MM.1S (cell line): Measurements from ENCODE around the gene ARFGEF2.

ENCODE experiments used
- DNase-seq: peaks from one replicate; pipeline ENCODE4 v3.0.0-alpha.2; 2015
- H2AFZ ChIP-seq: fragments of 300-600 bp; sonication (generic); 2 replicates; pipeline ENCODE4 v1.6.0; 2016; ENCODE audit warnings: antibody characterized with exemption, low read length
- H3F3A ChIP-seq: fragments of 300-600 bp; sonication (generic); 2 replicates; pipeline ENCODE4 v1.6.1; 2016; ENCODE audit warnings: mild to moderate bottlenecking, antibody characterized with exemption, low read length, moderate library complexity, mixed read lengths; ENCODE audit not compliant: insufficient read depth
- H3K27ac ChIP-seq: fragments of 300-600 bp; sonication (generic); 2 replicates; pipeline ENCODE4 v1.5.1; 2016; ENCODE audit warnings: mild to moderate bottlenecking, low read length
- H3K27me3 ChIP-seq: fragments of 300-600 bp; sonication (generic); replicated peaks from 2 replicates; pipeline ENCODE4 v1.6.0; 2016; ENCODE audit warnings: low read length; ENCODE audit not compliant: insufficient read depth
- H3K36me3 ChIP-seq: fragments of 300-600 bp; sonication (generic); replicated peaks from 2 replicates; pipeline ENCODE4 v1.6.1; 2016; ENCODE audit warnings: mild to moderate bottlenecking, low read length, mixed read lengths; ENCODE audit not compliant: insufficient read depth
- H3K4me1 ChIP-seq: fragments of 300-600 bp; sonication (generic); 2 replicates; pipeline ENCODE4 v1.6.1; 2016; ENCODE audit warnings: low read length, mixed read lengths
- H3K4me2 ChIP-seq: fragments of 300-600 bp; sonication (generic); 2 replicates; pipeline ENCODE4 v1.6.0; 2016; ENCODE audit warnings: low read depth, low read length
- H3K4me3 ChIP-seq: fragments of 300-600 bp; sonication (generic); 2 replicates; pipeline ENCODE4 v1.5.1; 2016; ENCODE audit warnings: low read length, mixed read lengths
- H3K79me2 ChIP-seq: fragments of 300-600 bp; sonication (generic); 2 replicates; pipeline ENCODE4 v1.6.1; 2016; ENCODE audit warnings: mixed run types, low read length, mixed read lengths
- H3K9ac ChIP-seq: fragments of 300-600 bp; sonication (generic); 2 replicates; pipeline ENCODE4 v1.6.1; 2016; ENCODE audit warnings: low read length, mixed read lengths
- H3K9me2 ChIP-seq: fragments of 300-600 bp; sonication (generic); replicated peaks from 2 replicates; pipeline ENCODE4 v1.6.1; 2016; ENCODE audit warnings: mild to moderate bottlenecking, low read length, mixed read lengths; ENCODE audit not compliant: insufficient read depth
- H3K9me3 ChIP-seq: fragments of 300-600 bp; sonication (generic); replicated peaks from 2 replicates; pipeline ENCODE4 v1.6.1; 2016; ENCODE audit warnings: mild to moderate bottlenecking, low read length, mixed read lengths; ENCODE audit not compliant: insufficient read depth
- H4K20me1 ChIP-seq: fragments of 300-600 bp; sonication (generic); 2 replicates; pipeline ENCODE4 v1.6.1; 2016; ENCODE audit warnings: mild to moderate bottlenecking, low read length, moderate library complexity, mixed read lengths; ENCODE audit not compliant: insufficient read depth
- CTCF ChIP-seq: fragments of 300-600 bp; sonication (generic); IDR thresholded peaks from 2 replicates; pipeline ENCODE4 v1.5.1; 2016; ENCODE audit warnings: antibody characterized with exemption, low read length, mixed read lengths
- EZH2 ChIP-seq: fragments of 300-600 bp; sonication (generic); optimal IDR thresholded peaks from 2 replicates; pipeline ENCODE3; 2017; ENCODE audit warnings: low read depth, mild to moderate bottlenecking, antibody characterized with exemption, low read length, mixed read lengths
- EZH2phosphoT487 ChIP-seq: fragments of 300-600 bp; sonication (generic); IDR thresholded peaks from 2 replicates; pipeline ENCODE4 v1.6.1; 2018; ENCODE audit warnings: antibody characterized with exemption, low read length

The ARFGEF2 gene

GRCh38 chr20:48928832-48929725 is 7.6 kb downstream of the ARFGEF2 start:
- peaks cover 64% of the 10 kb centered on the region for H4K20me1 ChIP-seq
- H2AFZ ChIP-seq = no peak overlapping the region
- H3K36me3 ChIP-seq = no peaks in the 10 kb centered on the region
- H3K27me3 ChIP-seq = no peaks in the 10 kb centered on the region
- H3F3A ChIP-seq = peaks cover 10% of the 10 kb centered on the region
- H3K27ac ChIP-seq = no peak overlapping the region
- DNase-seq = no peak
- H3K9ac ChIP-seq = no peak overlapping the region
- TF ChIP-seq EZH2phosphoT487 = no peak
- no peak for TF ChIP-seq EZH2
- no peak for TF ChIP-seq CTCF
- peaks cover 28% of the 10 kb centered on the region for H3K4me1 ChIP-seq
- H3K4me2 ChIP-seq = no peak overlapping the region
- H3K9me3 ChIP-seq = no peaks in the 10 kb centered on the region
- H3K4me3 ChIP-seq = no peak overlapping the region
- no peaks in the 10 kb centered on the region for H3K9me2 ChIP-seq
- H3K79me2 ChIP-seq = peaks cover 95% of the 10 kb centered on the region

- TF ChIP-seq EZH2phosphoT487 = no peak
- no peak for TF ChIP-seq CTCF
- no peak for TF ChIP-seq EZH2
- no peak for DNase-seq
- peaks cover 68% of the 10 kb centered on the region for H4K20me1 ChIP-seq
Observed at GRCh38 chr20:48930035-48930434, 8.5 kb downstream of the ARFGEF2 start.

GRCh38 chr20:48930878-48931277 is 9.4 kb downstream of the ARFGEF2 start:
- Histone ChIP-seq H3K36me3 (no peaks in the 10 kb centered on the region), H3K79me2 (peaks cover 87% of the 10 kb centered on the region), H3K27ac (no peak overlapping the region), H3K9me3 (no peaks in the 10 kb centered on the region), H3K4me2 (no peak overlapping the region), H3K4me1 (peaks cover 14% of the 10 kb centered on the region), H3K27me3 (no peaks in the 10 kb centered on the region), H2AFZ (no peak overlapping the region), H3K9me2 (no peaks in the 10 kb centered on the region), H3F3A (no peaks in the 10 kb centered on the region), H3K9ac (no peak overlapping the region), H4K20me1 (peaks cover 66% of the 10 kb centered on the region), H3K4me3 (no peak overlapping the region)
- DNase-seq = no peak
- TF ChIP-seq EZH2phosphoT487 (no peak), CTCF (no peak), EZH2 (no peak)

More at GRCh38 chr20:48930035-48930434, 8.5 kb downstream of the ARFGEF2 start:
- no peak overlapping the region for H3K9ac ChIP-seq
- no peak overlapping the region for H3K4me2 ChIP-seq
- no peaks in the 10 kb centered on the region for H3K27me3 ChIP-seq
- H3F3A ChIP-seq = 0 out of 2 replicates have a peak, but pooled peaks cover 3% of the 10 kb centered on the region
- H3K4me1 ChIP-seq = peaks cover 22% of the 10 kb centered on the region
- no peaks in the 10 kb centered on the region for H3K9me2 ChIP-seq
- H3K4me3 ChIP-seq = no peak overlapping the region
- no peak overlapping the region for H3K27ac ChIP-seq
- no peaks in the 10 kb centered on the region for H3K36me3 ChIP-seq
- H3K79me2 ChIP-seq = peaks cover 96% of the 10 kb centered on the region
- no peak overlapping the region for H2AFZ ChIP-seq
- H3K9me3 ChIP-seq = no peaks in the 10 kb centered on the region
